SIG-M5 treated with dmso at 0.1 percent for 504 hours (cell line): Measurements from ENCODE around the gene PLBD2.
A peak's percentile ranks its signal among the peaks of the same experiment; 100 is the strongest.

Experiments
- DNase-seq: peaks from one replicate; lab custom pipeline; 2025; ENCODE audit not compliant: unreplicated experiment; lab: John Stamatoyannopoulos, UW

PLBD2 gene

DNA sequence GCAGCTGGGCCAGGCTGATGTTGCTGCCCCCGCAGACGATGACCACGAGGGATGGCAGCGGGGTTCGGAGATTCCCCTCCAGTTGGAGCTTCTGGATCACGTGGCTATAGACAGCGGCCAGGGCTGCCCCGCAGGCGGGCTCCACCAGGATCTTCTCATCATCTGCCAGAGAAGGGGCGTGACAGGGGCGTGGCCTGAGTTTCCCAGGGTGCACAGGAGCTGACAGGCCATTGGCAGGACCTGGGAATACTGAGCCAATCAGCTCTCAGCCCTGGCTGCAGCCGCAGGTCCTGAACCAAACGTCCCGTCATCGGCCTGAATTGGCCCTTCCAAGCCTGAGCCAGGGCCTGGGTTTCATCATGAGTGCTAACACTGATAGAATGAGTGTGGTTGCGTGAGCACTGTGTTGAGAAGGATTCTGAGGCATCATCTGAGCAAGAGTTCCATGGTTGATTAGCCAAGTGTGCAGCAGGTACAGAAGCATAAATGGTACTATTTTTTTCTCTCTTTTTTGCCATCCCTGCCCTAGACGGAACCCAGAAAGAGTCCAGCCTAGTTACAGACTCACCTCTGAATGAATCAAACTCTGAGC is 34.7 kb downstream of the PLBD2 start:
- no peak for DNase-seq

DNA sequence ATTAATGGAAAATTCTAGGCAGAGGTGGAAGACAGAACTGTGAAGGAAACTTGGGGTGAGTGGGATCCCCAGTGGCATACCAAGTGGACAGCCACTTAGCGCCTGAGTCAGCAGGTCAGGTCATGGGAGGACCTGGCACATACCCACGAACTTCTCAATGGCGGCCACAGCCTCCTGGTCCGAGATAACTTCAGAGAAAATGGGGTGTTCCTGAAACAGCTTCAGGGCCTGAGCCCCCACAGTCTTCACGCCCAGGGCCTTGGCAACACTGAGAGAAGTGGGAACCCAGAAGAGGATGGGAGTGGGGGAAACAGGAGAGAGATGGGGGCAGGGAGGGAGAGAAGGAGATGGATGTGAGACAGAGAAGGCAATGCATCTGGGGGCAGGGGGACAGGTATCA is 35.4 kb downstream of the PLBD2 start:
- no peak for DNase-seq

DNA sequence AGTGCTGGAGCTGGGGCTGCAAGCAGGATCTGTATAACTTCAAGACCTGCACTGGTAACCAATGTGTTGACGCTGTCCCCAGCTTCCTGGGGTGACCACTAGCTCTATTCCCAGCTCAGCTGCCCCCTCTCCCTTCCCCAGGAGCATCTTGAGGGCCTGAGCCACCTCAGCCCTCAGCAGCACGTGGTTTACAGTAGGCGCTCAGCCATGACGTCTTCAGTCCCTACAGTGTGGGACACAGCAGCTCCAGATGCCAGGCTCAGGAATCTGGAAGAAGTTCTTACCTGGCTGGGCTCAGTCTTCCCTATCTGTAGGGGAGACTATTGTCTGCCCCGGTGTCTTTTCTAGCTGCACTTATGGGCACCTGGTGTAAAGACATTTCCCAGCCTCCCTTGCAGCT is 36.7 kb downstream of the PLBD2 start:
- no peak for DNase-seq

DNA sequence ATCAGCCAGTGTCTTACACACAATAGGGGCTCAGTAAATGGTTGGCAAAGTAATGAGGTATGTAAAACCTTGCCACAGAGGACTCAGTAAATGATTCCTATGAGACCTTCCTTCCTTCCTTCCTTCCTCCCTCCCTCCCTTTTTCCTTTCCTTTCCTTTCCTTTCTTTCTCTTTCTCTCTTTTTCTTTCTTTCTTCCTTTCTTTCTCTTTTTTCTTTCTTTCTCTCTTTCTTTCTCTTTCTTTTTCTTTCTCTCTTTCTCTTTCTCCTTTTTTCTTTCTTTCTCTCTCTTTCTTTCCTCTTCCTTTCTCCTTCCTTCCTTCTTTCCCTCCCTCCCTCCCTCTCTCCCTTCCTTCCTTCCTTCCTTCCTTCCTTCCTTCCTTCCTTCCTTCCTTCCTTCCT is 37.8 kb downstream of the PLBD2 start:
- DNase-seq = no peak

DNA sequence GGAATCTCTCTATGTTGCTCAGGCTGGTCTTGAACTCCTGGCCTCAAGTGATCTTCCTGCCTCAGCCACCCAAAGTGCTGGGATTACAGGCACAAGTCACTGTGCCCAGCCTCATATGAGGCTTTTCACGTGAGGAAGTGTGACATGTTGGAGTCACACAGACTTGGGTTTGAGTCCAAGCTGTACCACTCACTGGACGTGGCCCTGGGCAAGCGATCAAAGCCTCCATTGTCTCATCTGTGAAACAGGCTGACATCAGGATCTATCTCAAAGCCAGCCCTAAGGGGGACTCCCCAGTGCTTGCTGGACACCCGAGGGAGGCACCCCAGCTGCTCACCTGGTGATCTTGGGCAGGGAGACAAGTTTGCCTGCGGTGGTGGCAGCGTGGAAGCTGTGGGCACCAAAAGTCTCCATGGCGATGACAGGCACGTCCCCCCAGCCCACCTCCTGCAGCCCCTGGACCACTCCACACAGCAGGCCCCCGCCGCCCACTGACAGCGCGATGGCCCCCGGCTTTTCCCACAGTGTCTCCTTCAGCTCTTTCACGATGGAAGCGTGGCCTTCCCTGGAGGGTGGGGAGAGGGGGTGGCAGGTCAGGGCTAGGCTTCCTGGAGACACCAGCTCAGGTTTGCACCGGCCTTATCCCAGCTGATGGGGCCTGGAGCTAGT is 38.6 kb downstream of the PLBD2 start:
- DNase-seq = no peak

GRCh38 chr12:113397497-113398197 is 39.3 kb downstream of the PLBD2 start:
- DNase-seq = no peak

- no peak for DNase-seq
Measured at GRCh38 chr12:113398346-113399290, 40.2 kb downstream of the PLBD2 start.

DNA sequence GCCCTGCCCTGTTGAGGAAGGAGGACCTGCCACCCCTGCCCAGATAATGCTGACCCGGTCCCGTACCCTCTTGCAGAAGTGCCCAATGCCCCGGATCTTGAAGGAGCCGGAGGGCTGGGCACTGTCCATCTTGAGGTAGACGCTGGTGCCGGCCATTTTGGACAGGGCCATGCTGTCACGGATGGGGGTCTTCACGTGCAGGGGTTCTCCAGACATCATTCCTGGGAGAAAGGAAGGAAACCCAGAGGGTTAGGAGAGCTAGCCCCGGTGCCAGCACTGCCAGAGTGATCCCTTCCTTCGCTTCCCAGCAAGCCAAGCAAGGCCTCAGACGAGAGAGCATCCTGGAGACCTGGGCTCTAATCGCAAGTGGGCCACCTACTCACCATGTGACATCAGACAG is 41.1 kb downstream of the PLBD2 start:
- DNase-seq = no peak

DNA sequence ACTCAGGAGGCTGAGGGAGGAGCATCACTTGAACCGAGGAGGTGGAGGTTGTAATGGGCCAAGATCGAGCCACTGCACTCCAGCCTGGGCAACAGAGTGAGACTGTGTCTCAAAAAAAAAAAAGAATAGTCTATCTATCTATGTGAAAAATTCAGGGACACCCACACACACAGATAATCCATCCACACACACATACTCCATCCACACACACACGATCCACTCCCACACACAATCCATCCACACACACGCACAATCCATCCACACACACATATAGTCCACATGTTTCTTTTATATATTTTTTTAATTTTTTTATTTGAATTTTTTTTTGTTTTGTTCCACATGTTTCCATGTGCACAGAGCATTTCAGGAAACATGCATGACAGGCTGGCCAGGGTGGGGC is 42.0 kb downstream of the PLBD2 start:
- no peak for DNase-seq

GRCh38 chr12:113401066-113402000 is 42.9 kb downstream of the PLBD2 start:
- DNase-seq = no peak

- no peak for DNase-seq
Measured at GRCh38 chr12:113402586-113403260, 44.3 kb downstream of the PLBD2 start.

GRCh38 chr12:113403435-113404415 is 45.3 kb downstream of the PLBD2 start, which contains the start of gene SDS:
Gene SDS, minus strand, starts transcription at chr12:113403887. Its CDS starts 4,179 bp downstream, at chr12:113399708.
- DNase-seq = peak; percentile 54

DNA sequence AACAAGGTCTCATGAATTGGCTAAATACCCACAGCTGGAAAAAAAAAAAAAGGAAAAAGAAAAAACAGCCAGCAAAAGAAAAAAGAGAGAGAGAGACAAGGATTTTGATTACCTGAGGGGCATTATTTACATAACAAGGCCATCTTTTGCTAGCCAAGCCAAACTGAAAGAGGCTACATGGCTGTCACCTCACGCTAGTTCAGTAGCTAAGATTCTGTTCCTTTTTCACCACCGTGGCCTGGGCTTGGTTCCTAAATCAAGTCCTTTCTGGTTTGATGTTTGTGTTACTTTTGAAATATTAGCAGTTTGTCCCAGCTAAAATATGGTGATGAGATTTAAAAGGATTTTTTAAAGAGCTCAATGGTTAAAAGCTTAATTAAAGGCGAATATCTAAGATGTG is 47.3 kb downstream of the PLBD2 start:
- DNase-seq = peak; percentile 13

DNA sequence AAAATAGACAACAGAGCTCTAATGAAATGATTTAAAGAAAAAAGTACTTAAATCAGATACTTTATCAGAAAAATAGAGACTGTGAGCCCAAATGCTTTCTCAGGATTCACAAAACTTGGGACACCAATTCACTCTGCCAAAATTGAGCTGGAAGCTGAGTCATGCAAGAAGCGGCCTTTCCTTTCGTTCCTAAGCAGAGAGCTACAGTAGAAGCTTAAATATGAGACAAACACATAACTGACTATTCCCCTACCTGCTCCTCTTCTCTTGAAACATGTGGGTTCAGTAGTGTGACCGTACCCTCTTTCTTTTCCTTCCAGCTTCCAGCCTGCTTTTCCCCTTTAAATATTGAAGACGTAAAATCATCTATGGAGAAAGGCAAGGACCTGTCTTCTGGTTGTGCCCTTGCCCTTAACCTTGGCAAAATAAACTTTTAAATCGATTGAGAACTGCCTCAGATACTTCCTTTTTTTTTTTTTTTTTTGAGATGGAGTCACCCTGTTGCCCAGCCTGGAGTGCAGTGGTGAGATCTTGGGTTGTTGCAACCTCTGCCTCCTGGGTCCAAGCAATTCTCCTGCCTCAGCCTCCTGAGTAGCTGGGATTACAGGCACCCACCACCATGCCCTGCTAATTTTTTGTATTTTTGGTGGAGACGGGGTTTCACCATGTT is 49.7 kb downstream of the PLBD2 start:
- DNase-seq = no peak

DNA sequence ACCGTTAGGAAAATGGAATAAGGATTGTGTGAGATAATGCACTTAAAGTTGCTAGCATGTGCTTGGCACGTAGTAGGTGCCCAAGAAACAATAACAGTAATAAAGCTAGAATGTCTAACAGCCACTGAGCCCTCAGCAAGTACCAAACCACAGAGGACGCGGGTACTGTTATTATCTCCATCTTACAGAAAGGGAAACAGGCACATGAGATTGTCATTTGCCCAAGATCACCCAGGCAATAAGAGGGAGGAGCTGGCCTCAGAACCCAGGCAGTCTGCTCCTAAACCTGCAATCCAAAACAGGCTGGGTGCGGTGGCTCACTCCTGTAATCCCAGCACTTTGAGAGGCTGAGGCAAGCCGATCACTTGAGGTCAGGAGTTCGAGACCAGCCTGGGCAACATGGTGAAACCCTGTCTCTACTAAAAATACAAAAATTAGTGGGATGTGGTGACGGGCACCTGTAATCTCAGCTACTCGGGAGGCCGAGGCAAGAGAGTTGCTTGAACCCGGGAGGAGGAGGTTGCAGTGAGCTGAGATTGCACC is 50.4 kb downstream of the PLBD2 start:
- DNase-seq = no peak

- DNase-seq = no peak
Measured at GRCh38 chr12:113409462-113410124, 51.2 kb downstream of the PLBD2 start.

DNA sequence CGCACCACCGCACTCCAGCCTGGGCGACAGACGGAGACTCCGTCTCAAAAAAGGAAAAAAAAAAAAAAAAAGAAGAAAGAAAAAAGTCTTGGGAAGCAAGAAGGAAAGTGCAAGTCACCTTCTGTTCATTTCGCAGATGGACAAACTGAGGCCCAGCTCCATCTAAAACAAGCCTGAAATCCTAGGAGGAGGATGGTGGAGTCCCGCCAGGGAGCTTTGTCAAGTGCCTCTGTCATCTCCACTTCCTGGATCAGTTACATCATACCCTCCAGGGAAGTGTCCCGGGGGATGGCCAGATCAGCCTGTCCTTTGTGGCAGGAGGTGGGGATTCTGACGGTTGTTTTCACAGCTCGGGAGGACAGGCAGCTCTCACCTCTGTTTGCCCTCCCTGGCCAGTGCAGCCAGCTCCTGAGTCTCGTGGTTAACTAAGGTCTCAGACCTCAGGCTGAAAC is 55.1 kb downstream of the PLBD2 start:
- DNase-seq = no peak
